HepG2 (cell line): Measurements from ENCODE around the gene STX10. TPM values are rescaled to one million over a fixed set of nuclear protein-coding genes. Genes with fewer than 3 reads are reported as not detected.

Source experiments
- BORCS8-MEF2B ChIP-seq: sonication (generic); formaldehyde crosslinking; IDR thresholded peaks from 2 replicates; pipeline ENCODE4 v1.8.0; 2022; ENCODE audit warnings: mild to moderate bottlenecking, missing genetic modification reagents
- MEF2D ChIP-seq: sonication (generic); formaldehyde crosslinking; IDR thresholded peaks from 2 replicates; pipeline ENCODE4 v1.5.1; 2020; ENCODE audit warnings: mild to moderate bottlenecking, missing genetic modification reagents
- NBN ChIP-seq: fragments of 450-650 bp; conservative IDR thresholded peaks from 2 replicates; pipeline ENCODE4 v1.6.1; 2017
- RFXAP ChIP-seq: sonication (generic); formaldehyde crosslinking; IDR thresholded peaks from 2 replicates; pipeline ENCODE4 v1.4.0; 2020; ENCODE audit warnings: missing genetic modification reagents, borderline replicate concordance
- SMARCC2 ChIP-seq: fragments of 450-650 bp; IDR thresholded peaks from 2 replicates; pipeline ENCODE4 v1.6.1; 2017; ENCODE audit warnings: antibody characterized with exemption, mild to moderate bottlenecking
- ZNF33B ChIP-seq: sonication (generic); formaldehyde crosslinking; IDR thresholded peaks from 2 replicates; pipeline ENCODE4 v1.5.1; 2020; ENCODE audit warnings: mild to moderate bottlenecking, missing genetic modification reagents
- ZNF430 ChIP-seq: sonication (generic); formaldehyde crosslinking; IDR thresholded peaks from 2 replicates; pipeline ENCODE4 v1.9.0; 2021; ENCODE audit warnings: mild to moderate bottlenecking, missing genetic modification reagents
- ZNF878 ChIP-seq: sonication (generic); formaldehyde crosslinking; IDR thresholded peaks from 2 replicates; pipeline ENCODE4 v1.8.1; 2023; ENCODE audit warnings: mild to moderate bottlenecking, missing genetic modification reagents, moderate library complexity
- polyA plus RNA-seq, 8 experiments: library from polyadenylated mRNA; depleted of rRNA in 3 of 8; stranded (reverse) in 7 of 8; unstranded in 1 of 8; fragments of >200 nt; fragmentation: Illumina TruSeq in 4 of 8; extraction: Trizol in 4 of 8; gene quantifications; 2 replicates each; pipeline versions ENCODE4 v1.2.1 to v1.2.3, GENCODE V29; 2011 to 2016; ENCODE audit warnings: low read depth in 4 of 8, missing spikeins in 1 of 8, mixed read lengths in 1 of 8; ENCODE audit not compliant: insufficient read depth in 1 of 8
- total RNA-seq, 5 experiments: library from RNA; depleted of rRNA; stranded (reverse); fragments of >200 nt; fragmentation: Illumina TruSeq; extraction: Trizol; gene quantifications; 2 replicates each; pipeline ENCODE4 v1.2.3, GENCODE V29; 2016; ENCODE audit warnings: low read depth in 1 of 5
- TF ChIP-seq, protein P1 (sequence below): sonication (generic); formaldehyde crosslinking; IDR thresholded peaks from 2 replicates; pipeline ENCODE4 v1.4.0; 2020; ENCODE audit warnings: missing genetic modification reagents, borderline replicate concordance
- TF ChIP-seq, protein P2 (sequence below): sonication (generic); formaldehyde crosslinking; IDR thresholded peaks from 2 replicates; pipeline ENCODE4 v1.4.0; 2020; ENCODE audit warnings: low read depth, missing genetic modification reagents
- TF ChIP-seq, protein P3 (sequence below): sonication (generic); formaldehyde crosslinking; conservative IDR thresholded peaks from 2 replicates; pipeline ENCODE4 v1.8.0; 2022; ENCODE audit warnings: missing genetic modification reagents
- TF ChIP-seq, protein P4 (sequence below): sonication (generic); formaldehyde crosslinking; IDR thresholded peaks from 2 replicates; pipeline ENCODE4 v1.4.0; 2020; ENCODE audit warnings: mild to moderate bottlenecking, missing genetic modification reagents

The STX10 gene
- total and polyA plus RNA-seq, 2 of the 13 experiments (the other 11 are each of a cell fraction or from before 2014, with no cell fraction given): 47.9 to 66.4 TPM

DNA sequence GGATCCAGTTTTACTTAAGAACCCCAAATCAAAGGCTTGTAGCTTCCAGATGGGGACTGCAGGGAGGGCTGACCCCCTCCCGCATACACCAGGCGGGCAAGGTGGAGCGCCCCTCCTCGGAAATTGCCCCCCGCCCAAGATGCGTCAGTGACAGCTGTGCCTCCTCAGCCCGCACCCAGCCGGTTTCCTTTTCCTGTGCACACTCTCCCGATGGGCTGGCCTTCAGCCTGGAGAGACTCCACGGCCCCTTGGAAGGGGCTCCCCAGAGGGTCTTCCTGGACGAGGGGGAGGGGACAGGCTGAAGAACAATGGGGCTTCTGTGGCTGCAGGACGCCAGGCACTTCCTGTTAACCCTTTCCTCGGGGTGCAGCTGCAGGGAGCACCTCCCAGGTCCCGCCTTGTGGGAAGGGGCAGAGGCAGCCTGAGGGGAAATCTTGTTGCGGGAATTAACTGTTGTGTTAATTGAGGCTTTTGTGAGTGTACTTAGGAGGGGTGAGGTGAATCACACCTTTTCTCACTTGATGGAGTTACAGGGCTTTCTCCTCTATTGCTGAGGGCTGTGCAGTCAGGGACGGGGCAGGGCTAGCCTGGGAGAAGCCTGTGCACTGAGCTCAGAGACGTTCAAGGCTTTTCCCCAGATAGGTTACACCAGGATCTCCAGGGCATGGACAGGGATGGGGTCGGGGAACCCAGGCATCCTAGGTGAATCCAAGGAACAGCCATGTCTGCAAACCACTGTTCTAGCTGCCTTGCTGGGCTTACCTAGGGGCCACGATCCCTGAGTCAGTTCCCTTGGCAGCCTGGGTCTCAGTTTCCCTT lies 14.4 kb upstream of the STX10 start (continued):
- TF ChIP-seq ZNF878 (CRISPR knock-in tag) (no peak), RFXAP (peak; percentile 54; the same call in 1 of the 2 replicates), BORCS8-MEF2B (CRISPR knock-in tag) (0 out of 2 replicates have a peak, but pooled peaks have one; percentile 17), SMARCC2 (no peak), ZNF33B (CRISPR knock-in tag) (no peak), ZNF430 (CRISPR knock-in tag) (peak; percentile 18; the same call in 1 of the 2 replicates), NBN (no peak), MEF2D (CRISPR knock-in tag) (peak; percentile 50; the same call in 1 of the 2 replicates)
- TF ChIP-seq, protein P1, sequence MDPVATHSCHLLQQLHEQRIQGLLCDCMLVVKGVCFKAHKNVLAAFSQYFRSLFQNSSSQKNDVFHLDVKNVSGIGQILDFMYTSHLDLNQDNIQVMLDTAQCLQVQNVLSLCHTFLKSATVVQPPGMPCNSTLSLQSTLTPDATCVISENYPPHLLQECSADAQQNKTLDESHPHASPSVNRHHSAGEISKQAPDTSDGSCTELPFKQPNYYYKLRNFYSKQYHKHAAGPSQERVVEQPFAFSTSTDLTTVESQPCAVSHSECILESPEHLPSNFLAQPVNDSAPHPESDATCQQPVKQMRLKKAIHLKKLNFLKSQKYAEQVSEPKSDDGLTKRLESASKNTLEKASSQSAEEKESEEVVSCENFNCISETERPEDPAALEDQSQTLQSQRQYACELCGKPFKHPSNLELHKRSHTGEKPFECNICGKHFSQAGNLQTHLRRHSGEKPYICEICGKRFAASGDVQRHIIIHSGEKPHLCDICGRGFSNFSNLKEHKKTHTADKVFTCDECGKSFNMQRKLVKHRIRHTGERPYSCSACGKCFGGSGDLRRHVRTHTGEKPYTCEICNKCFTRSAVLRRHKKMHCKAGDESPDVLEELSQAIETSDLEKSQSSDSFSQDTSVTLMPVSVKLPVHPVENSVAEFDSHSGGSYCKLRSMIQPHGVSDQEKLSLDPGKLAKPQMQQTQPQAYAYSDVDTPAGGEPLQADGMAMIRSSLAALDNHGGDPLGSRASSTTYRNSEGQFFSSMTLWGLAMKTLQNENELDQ (CRISPR knock-in tag): no peak
- TF ChIP-seq, protein P2, sequence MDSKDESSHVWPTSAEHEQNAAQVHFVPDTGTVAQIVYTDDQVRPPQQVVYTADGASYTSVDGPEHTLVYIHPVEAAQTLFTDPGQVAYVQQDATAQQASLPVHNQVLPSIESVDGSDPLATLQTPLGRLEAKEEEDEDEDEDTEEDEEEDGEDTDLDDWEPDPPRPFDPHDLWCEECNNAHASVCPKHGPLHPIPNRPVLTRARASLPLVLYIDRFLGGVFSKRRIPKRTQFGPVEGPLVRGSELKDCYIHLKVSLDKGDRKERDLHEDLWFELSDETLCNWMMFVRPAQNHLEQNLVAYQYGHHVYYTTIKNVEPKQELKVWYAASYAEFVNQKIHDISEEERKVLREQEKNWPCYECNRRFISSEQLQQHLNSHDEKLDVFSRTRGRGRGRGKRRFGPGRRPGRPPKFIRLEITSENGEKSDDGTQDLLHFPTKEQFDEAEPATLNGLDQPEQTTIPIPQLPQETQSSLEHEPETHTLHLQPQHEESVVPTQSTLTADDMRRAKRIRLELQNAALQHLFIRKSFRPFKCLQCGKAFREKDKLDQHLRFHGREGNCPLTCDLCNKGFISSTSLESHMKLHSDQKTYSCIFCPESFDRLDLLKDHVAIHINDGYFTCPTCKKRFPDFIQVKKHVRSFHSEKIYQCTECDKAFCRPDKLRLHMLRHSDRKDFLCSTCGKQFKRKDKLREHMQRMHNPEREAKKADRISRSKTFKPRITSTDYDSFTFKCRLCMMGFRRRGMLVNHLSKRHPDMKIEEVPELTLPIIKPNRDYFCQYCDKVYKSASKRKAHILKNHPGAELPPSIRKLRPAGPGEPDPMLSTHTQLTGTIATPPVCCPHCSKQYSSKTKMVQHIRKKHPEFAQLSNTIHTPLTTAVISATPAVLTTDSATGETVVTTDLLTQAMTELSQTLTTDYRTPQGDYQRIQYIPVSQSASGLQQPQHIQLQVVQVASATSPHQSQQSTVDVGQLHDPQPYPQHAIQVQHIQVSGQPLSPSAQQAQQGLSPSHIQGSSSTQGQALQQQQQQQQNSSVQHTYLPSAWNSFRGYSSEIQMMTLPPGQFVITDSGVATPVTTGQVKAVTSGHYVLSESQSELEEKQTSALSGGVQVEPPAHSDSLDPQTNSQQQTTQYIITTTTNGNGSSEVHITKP (CRISPR knock-in tag): peak; percentile 70; the same call in 1 of the 2 replicates
- TF ChIP-seq, protein P3, sequence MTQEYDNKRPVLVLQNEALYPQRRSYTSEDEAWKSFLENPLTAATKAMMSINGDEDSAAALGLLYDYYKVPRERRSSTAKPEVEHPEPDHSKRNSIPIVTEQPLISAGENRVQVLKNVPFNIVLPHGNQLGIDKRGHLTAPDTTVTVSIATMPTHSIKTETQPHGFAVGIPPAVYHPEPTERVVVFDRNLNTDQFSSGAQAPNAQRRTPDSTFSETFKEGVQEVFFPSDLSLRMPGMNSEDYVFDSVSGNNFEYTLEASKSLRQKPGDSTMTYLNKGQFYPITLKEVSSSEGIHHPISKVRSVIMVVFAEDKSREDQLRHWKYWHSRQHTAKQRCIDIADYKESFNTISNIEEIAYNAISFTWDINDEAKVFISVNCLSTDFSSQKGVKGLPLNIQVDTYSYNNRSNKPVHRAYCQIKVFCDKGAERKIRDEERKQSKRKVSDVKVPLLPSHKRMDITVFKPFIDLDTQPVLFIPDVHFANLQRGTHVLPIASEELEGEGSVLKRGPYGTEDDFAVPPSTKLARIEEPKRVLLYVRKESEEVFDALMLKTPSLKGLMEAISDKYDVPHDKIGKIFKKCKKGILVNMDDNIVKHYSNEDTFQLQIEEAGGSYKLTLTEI (CRISPR knock-in tag): no peak
- TF ChIP-seq, protein P4, sequence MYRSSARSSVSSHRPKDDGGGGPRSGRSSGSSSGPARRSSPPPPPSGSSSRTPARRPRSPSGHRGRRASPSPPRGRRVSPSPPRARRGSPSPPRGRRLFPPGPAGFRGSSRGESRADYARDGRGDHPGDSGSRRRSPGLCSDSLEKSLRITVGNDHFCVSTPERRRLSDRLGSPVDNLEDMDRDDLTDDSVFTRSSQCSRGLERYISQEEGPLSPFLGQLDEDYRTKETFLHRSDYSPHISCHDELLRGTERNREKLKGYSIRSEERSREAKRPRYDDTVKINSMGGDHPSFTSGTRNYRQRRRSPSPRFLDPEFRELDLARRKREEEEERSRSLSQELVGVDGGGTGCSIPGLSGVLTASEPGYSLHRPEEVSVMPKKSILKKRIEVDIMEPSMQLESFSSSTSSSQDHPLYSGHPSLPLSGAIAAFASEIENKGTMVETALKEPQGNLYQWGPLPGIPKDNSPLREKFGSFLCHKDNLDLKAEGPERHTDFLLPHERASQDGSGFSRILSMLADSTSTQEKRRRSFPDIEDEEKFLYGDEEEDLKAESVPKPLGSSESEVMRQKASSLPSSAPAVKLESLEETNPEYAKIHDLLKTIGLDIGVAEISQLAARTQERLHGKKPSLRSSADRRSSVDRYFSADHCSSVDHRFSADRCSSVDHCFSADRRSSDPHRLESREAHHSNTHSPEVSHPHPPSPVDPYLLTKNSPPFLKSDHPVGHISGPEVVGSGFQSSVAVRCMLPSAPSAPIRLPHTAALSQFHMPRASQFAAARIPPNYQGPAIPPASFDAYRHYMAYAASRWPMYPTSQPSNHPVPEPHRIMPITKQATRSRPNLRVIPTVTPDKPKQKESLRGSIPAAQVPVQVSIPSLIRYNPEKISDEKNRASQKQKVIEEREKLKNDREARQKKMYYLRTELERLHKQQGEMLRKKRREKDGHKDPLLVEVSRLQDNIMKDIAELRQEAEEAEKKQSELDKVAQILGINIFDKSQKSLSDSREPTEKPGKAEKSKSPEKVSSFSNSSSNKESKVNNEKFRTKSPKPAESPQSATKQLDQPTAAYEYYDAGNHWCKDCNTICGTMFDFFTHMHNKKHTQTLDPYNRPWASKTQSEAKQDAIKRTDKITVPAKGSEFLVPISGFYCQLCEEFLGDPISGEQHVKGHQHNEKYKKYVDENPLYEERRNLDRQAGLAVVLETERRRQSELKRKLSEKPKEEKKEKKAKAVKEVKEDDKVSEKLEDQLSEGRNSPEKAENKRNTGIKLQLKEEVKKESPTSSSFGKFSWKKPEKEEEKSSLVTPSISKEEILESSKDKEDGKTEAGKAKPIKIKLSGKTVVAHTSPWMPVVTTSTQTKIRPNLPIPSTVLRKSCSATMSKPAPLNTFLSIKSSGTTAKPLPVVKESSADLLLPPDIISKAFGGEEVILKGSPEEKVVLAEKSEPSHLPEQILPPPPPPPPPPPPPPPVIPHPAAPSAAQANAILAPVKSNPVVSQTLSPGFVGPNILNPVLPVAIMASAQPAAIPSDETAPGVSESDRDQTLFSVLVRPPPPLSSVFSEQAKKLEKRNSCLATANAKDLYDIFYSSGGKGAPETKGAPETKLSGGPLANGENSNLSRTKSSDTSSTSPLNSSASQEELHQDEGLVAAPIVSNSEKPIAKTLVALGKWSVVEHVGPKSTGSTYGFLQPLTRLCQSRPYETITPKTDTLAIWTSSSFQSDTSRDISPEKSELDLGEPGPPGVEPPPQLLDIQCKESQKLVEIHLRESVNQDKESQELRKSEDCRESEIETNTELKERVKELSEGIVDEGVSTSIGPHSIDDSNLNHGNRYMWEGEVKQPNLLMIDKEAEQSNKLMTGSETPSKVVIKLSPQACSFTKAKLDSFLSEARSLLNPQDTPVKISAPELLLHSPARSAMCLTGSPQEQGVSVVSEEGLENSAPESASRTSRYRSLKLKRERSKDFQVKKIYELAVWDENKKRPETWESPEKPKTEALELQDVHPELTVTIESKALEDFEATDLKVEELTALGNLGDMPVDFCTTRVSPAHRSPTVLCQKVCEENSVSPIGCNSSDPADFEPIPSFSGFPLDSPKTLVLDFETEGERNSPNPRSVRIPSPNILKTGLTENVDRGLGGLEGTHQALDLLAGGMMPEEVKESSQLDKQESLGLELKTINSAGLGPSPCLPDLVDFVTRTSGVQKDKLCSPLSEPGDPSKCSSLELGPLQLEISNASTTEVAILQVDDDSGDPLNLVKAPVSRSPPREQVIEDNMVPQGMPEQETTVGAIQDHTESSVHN (CRISPR knock-in tag): no peak
